ENCODE measurements around the gene GLP2R.

DNA sequence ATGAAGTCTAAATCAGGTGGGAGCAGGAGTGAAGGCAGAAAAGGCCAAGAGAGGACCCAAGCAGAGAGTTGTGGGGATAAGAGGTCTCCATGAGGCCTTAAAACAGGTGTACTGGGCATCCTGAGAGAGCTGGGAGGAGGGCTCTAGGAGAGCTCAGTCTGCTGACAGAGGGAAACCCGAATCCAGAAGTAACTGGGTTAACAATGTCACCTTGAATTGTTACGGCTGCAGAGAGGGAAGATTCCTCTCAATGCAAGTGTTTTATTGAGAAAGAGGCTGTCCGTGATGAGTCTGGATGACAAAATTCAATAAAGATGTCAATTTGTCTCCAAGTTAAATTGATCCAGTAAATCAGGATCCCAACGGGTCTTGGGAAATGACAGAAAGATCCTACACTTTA lies 42.7 kb upstream of the GLP2R start:
- TF ChIP-seq CTCF (IDR thresholded peaks at IDR 0.05): no peak
- TF ChIP-seq POLR2AphosphoS5 (IDR thresholded peaks at IDR 0.05): no peak
